CD4-positive, alpha-beta memory T cell (primary cell): Measurements from ENCODE around the gene SENP6. TPM values are rescaled to one million over a fixed set of nuclear protein-coding genes. Genes with fewer than 3 reads are reported as not detected.
"Not testable (repeated sequence)": the region's sequence is repeated elsewhere in the genome, so short reads cannot be mapped to it uniquely, and the experiment has no call there.

Experiments used
- CTCF ChIA-PET: fragments of 350-600 bp; sonication (Branson Sonifier 250); formaldehyde crosslinking; loops from one replicate; lab custom pipeline; 2021; ENCODE audit warnings: inconsistent platforms; ENCODE audit not compliant: partially characterized antibody; lab: Charles Lee
- POLR2A ChIA-PET: fragments of 350-600 bp; sonication (Branson Sonifier 250); formaldehyde crosslinking; loops from one replicate; lab custom pipeline; 2021; ENCODE audit not compliant: partially characterized antibody; lab: Charles Lee
- DNase-seq, 5 donors: peaks; one replicate each; pipeline versions ENCODE4 v3.0.0 to v3.0.0-alpha.2; 2020 to 2022; ENCODE audit warnings: mixed read lengths in 1 of 5
- H3K27ac ChIP-seq: one replicate; pipeline ENCODE4 v1.7.0; 2013; ENCODE audit warnings: low read depth, low read length
- H3K27me3 ChIP-seq: 2 replicates; pipeline ENCODE4 v1.7.0; 2013; ENCODE audit warnings: mild to moderate bottlenecking, low read length, moderate library complexity; ENCODE audit not compliant: insufficient read depth
- H3K36me3 ChIP-seq: 2 replicates; pipeline ENCODE4 v1.7.0; 2013; ENCODE audit warnings: mild to moderate bottlenecking, low read length, moderate library complexity; ENCODE audit not compliant: insufficient read depth
- H3K4me1 ChIP-seq: 2 replicates; pipeline ENCODE4 v1.7.0; 2013; ENCODE audit warnings: mild to moderate bottlenecking, low read length, moderate library complexity; ENCODE audit not compliant: insufficient read depth
- H3K4me3 ChIP-seq, 2 donors: one replicate each; pipeline ENCODE4 v1.7.0; 2013; ENCODE audit warnings: low read length in 2 of 2, mild to moderate bottlenecking in 1 of 2
- H3K9me3 ChIP-seq, 2 donors: one replicate each; pipeline ENCODE4 v1.7.0; 2013; ENCODE audit warnings: low read length in 2 of 2, control low read depth in 1 of 2; ENCODE audit not compliant: control insufficient read depth in 1 of 2
- H3K27ac Mint-ChIP-seq, 7 donors: one replicate each; pipeline ENCODE4 v1.8.0; 2020 to 2021; ENCODE audit warnings: mixed read lengths in 7 of 7, mild to moderate bottlenecking in 6 of 7, inconsistent platforms in 3 of 7, moderate library complexity in 3 of 7
- H3K27me3 Mint-ChIP-seq, 2 donors: one replicate each; pipeline ENCODE4 v1.8.0; 2020 to 2021; ENCODE audit warnings: mixed read lengths in 2 of 2
- H3K36me3 Mint-ChIP-seq, 2 donors: one replicate each; pipeline ENCODE4 v1.8.0; 2020 to 2021; ENCODE audit warnings: mixed read lengths in 2 of 2, inconsistent platforms in 1 of 2, mild to moderate bottlenecking in 1 of 2
- H3K4me1 Mint-ChIP-seq, 4 donors: one replicate each; pipeline ENCODE4 v1.8.0; 2020 to 2021; ENCODE audit warnings: mixed read lengths in 4 of 4, mild to moderate bottlenecking in 1 of 4
- H3K4me3 Mint-ChIP-seq, 8 donors: one replicate each; pipeline ENCODE4 v1.8.0; 2020 to 2021; ENCODE audit warnings: mixed read lengths in 8 of 8, mild to moderate bottlenecking in 7 of 8, moderate library complexity in 6 of 8, inconsistent platforms in 3 of 8
- H3K9me3 Mint-ChIP-seq, 8 donors: one replicate each; pipeline ENCODE4 v1.8.0; 2020 to 2021; ENCODE audit warnings: mixed read lengths in 8 of 8, mild to moderate bottlenecking in 5 of 8, inconsistent platforms in 3 of 8, moderate library complexity in 1 of 8
- intact Hi-C: fragments of 100-400 bp; cut with micrococcal nuclease; formaldehyde crosslinking; loops from one replicate; pipeline ENCODE4 v1.15.1; 2023
- polyA plus RNA-seq, 2 donors: library from polyadenylated mRNA; unstranded; fragments of 300-500 nt; fragmentation: Illumina TruSeq; gene quantifications; one replicate each; pipeline ENCODE4 v1.2.3, GENCODE V29; 2021
- total RNA-seq, 2 experiments: library from RNA; stranded (reverse); gene quantifications; one replicate each; pipeline ENCODE4 v1.2.3, GENCODE V29; 2021

Gene SENP6
- total and polyA plus RNA-seq, 4 experiments from 2014 or later, result 36.2 to 134 (median 101) TPM

GRCh38 chr6:75596380-75596779 lies 5.3 kb upstream of the SENP6 start:
- H3K36me3 Mint-ChIP-seq, CTCF ChIA-PET, H3K27me3 ChIP-seq, H3K9me3 ChIP-seq, POLR2A ChIA-PET, H3K9me3 Mint-ChIP-seq, DNase-seq, H3K27ac ChIP-seq, H3K27me3 Mint-ChIP-seq, H3K27ac Mint-ChIP-seq, intact Hi-C loops, H3K4me3 Mint-ChIP-seq, H3K4me3 ChIP-seq, H3K36me3 ChIP-seq: not testable (repeated sequence)
- peaks cover 16% of the 10 kb centered on the region for H3K4me1 ChIP-seq
- peaks cover 20 to 37% (median 29%) of the 10 kb centered on the region in 4 donors for H3K4me1 Mint-ChIP-seq

- intact Hi-C loops, result loop anchor here (1.0 to 5.0 kb wide), 3 partner anchors 147 to 1948 kb away; partner anchors contain the start of genes COX7A2, MYO6 and SLC17A5
- Histone ChIP-seq H3K36me3 (no peaks in the 10 kb centered on the region), H3K4me3 (no peak overlapping the region), H3K27me3 (no peaks in the 10 kb centered on the region), H3K27ac (peak overlapping the region; percentile 96), H3K9me3 (no peaks in the 10 kb centered on the region), H3K4me1 (peaks cover 45% of the 10 kb centered on the region)
- Mint-ChIP-seq H3K27ac (peak overlapping the region; percentile 91 to 98 (median 97)), H3K36me3 (peaks cover 3 to 11% of the 10 kb centered on the region in 2 donors), H3K9me3 (no peaks in the 10 kb centered on the region), H3K27me3 (no peaks in the 10 kb centered on the region), H3K4me1 (peaks cover 37 to 67% (median 54%) of the 10 kb centered on the region in 4 donors), H3K4me3 (peak overlapping the region; percentile 73 to 99 (median 76))
- ChIA-PET POLR2A (interaction anchor here (1.3 to 4.3 kb wide), 5 partner anchors 12 to 357 kb away, joined by 4 to 46 read pairs (median 24); partner anchors contain the start of genes COX7A2 and TMEM30A), CTCF (interaction anchor here (0.6 kb wide), 1 partner anchor 1946 kb away, joined by 3 read pairs; no protein-coding TSS in a partner anchor)
- no peak for DNase-seq
These were observed 912 bp upstream of the SENP6 start for GRCh38 chr6:75600768-75601167.

GRCh38 chr6:75602246-75603105 lies 796 bp downstream of the SENP6 start:
- peak overlapping the region; percentile 95 to 100 (median 98) for H3K4me3 Mint-ChIP-seq
- ChIA-PET POLR2A (interaction anchor here (1.0 to 4.3 kb wide), 12 partner anchors 10 to 1950 kb away, joined by 3 to 46 read pairs (median 5); partner anchors contain the start of genes COX7A2, SLC17A5 and TMEM30A), CTCF (interaction anchor here (0.8 to 1.2 kb wide), 2 partner anchors 8 to 10 kb away, joined by 3 read pairs; no protein-coding TSS in a partner anchor)
- Histone ChIP-seq H3K4me1 (peaks cover 61% of the 10 kb centered on the region), H3K4me3 (peak overlapping the region; percentile 55 to 83), H3K27ac (peak overlapping the region; percentile 96), H3K27me3 (no peaks in the 10 kb centered on the region), H3K9me3 (no peaks in the 10 kb centered on the region), H3K36me3 (no peaks in the 10 kb centered on the region)
- no peaks in the 10 kb centered on the region for H3K27me3 Mint-ChIP-seq
- peak overlapping the region; percentile 97 to 100 (median 98) for H3K27ac Mint-ChIP-seq
- peak in 3 of 5 donors; percentile 67 to 69 (median 68) for DNase-seq
- peaks cover 7 to 13% of the 10 kb centered on the region in 2 donors for H3K36me3 Mint-ChIP-seq
- peaks cover 52 to 83% (median 68%) of the 10 kb centered on the region in 4 donors for H3K4me1 Mint-ChIP-seq
- no peaks in the 10 kb centered on the region for H3K9me3 Mint-ChIP-seq
- intact Hi-C loops, result loop anchor here (1.0 to 5.0 kb wide), 4 partner anchors 9 to 1950 kb away; partner anchors contain the start of genes MYO6, SLC17A5 and TMEM30A

GRCh38 chr6:75603106-75603420 lies 1.4 kb downstream of the SENP6 start:
- no peak for DNase-seq
- Histone ChIP-seq H3K27me3 (no peaks in the 10 kb centered on the region), H3K4me1 (peaks cover 67% of the 10 kb centered on the region), H3K9me3 (no peaks in the 10 kb centered on the region), H3K36me3 (no peaks in the 10 kb centered on the region), H3K27ac (peak overlapping the region; percentile 96), H3K4me3 (peak overlapping the region; percentile 55 to 83)
- Mint-ChIP-seq H3K36me3 (peaks cover 7 to 13% of the 10 kb centered on the region in 2 donors), H3K27ac (peak overlapping the region; percentile 97 to 100 (median 98)), H3K4me3 (peak overlapping the region; percentile 95 to 100 (median 98)), H3K27me3 (no peaks in the 10 kb centered on the region), H3K4me1 (peaks cover 53 to 86% (median 70%) of the 10 kb centered on the region in 4 donors), H3K9me3 (no peaks in the 10 kb centered on the region)
- ChIA-PET CTCF (interaction anchor here (0.8 to 1.2 kb wide), 2 partner anchors 9 to 10 kb away, joined by 3 read pairs; no protein-coding TSS in a partner anchor), POLR2A (interaction anchor here (1.2 to 4.3 kb wide), 8 partner anchors 10 to 1950 kb away, joined by 3 to 46 read pairs (median 8); partner anchors contain the start of genes COX7A2, SLC17A5 and TMEM30A)
- intact Hi-C loops, result loop anchor here (1.0 to 5.0 kb wide), 4 partner anchors 8 to 1951 kb away; partner anchors contain the start of genes MYO6, SLC17A5 and TMEM30A

GRCh38 chr6:75604294-75604693 lies 2.6 kb downstream of the SENP6 start:
- no peaks in the 10 kb centered on the region for H3K9me3 ChIP-seq
- peaks cover 76% of the 10 kb centered on the region for H3K4me1 ChIP-seq
- H3K9me3 Mint-ChIP-seq, result no peaks in the 10 kb centered on the region
- H3K4me3 Mint-ChIP-seq, result peak overlapping the region; percentile 95 to 100 (median 98)
- peaks cover 55 to 86% (median 70%) of the 10 kb centered on the region in 4 donors for H3K4me1 Mint-ChIP-seq
- no peaks in the 10 kb centered on the region for H3K36me3 ChIP-seq
- no peaks in the 10 kb centered on the region for H3K27me3 ChIP-seq
- intact Hi-C loops, result loop anchor here (5.0 kb wide), 2 partner anchors 143 to 1952 kb away; partner anchors contain the start of genes MYO6 and SLC17A5
- H3K4me3 ChIP-seq, result no peak overlapping the region
- POLR2A ChIA-PET, result interaction anchor here (4.3 kb wide), 1 partner anchor 9 kb away, joined by 46 read pairs; no protein-coding TSS in a partner anchor
- no peaks in the 10 kb centered on the region for H3K27me3 Mint-ChIP-seq
- H3K27ac ChIP-seq, result peak overlapping the region; percentile 96
- peaks cover 7 to 13% of the 10 kb centered on the region in 2 donors for H3K36me3 Mint-ChIP-seq
- CTCF ChIA-PET, result no interaction called here
- DNase-seq, result no peak
- H3K27ac Mint-ChIP-seq, result peak overlapping the region in 5 of 7 donors; percentile 65 to 100 (median 99)

GRCh38 chr6:75605635-75606034 lies 4.0 kb downstream of the SENP6 start:
- ChIA-PET CTCF (no interaction called here), POLR2A (no interaction called here)
- Mint-ChIP-seq H3K27ac (peak overlapping the region; percentile 0 to 67 (median 42)), H3K27me3 (no peaks in the 10 kb centered on the region), H3K36me3 (peaks cover 7 to 13% of the 10 kb centered on the region in 2 donors), H3K9me3 (no peaks in the 10 kb centered on the region), H3K4me1 (peaks cover 60 to 89% (median 73%) of the 10 kb centered on the region in 4 donors), H3K4me3 (peak overlapping the region in 7 of 8 donors; percentile 25 to 58 (median 36))
- no peak overlapping the region for H3K27ac ChIP-seq
- intact Hi-C loops, result no loop called here
- no peak for DNase-seq
- H3K4me1 ChIP-seq, result peaks cover 84% of the 10 kb centered on the region
- no peaks in the 10 kb centered on the region for H3K27me3 ChIP-seq
- no peaks in the 10 kb centered on the region for H3K9me3 ChIP-seq
- H3K4me3 ChIP-seq, result no peak overlapping the region
- H3K36me3 ChIP-seq, result no peaks in the 10 kb centered on the region
